IMR-90 (cell line): ENCODE measurements around the gene TIFAB. TPM values are rescaled to one million over a fixed set of nuclear protein-coding genes. Genes with fewer than 3 reads are reported as not detected.
A peak's percentile ranks its signal among the peaks of the same experiment; 100 is the strongest.

Experiments
- ATAC-seq: fragments of 200-7000 bp; cut with Tn5 transposase; 2 replicates; pipeline ENCODE4 v1.9.1; 2020; ENCODE audit warnings: low read depth, mild to moderate bottlenecking, moderate library complexity
- BruUV-seq: library from RNA; stranded (reverse); fragments of 400-500 nt; replicated peaks from 2 replicates; lab custom pipeline; 2021; lab: Mats Ljungman, UMichigan
- CTCF ChIA-PET: fragments of 300-600 bp; formaldehyde crosslinking; extraction: SDS; loops from one replicate; lab custom pipeline; 2021; ENCODE audit warnings: antibody characterized with exemption; lab: Yijun Ruan, JAX
- POLR2A ChIA-PET: fragments of 300-600 bp; sonication (Branson Sonifier 250); formaldehyde crosslinking; loops from one replicate; lab custom pipeline; 2022; ENCODE audit warnings: antibody characterized with exemption; ENCODE audit not compliant: unreplicated experiment; lab: Charles Lee
- DNase-seq: peaks from one replicate; pipeline ENCODE4 v3.0.0; 2013
- H2AFZ ChIP-seq: replicated peaks from 2 replicates; pipeline ENCODE3; 2013; ENCODE audit warnings: low read length, mild to moderate bottlenecking; ENCODE audit not compliant: poor library complexity
- H2AK5ac ChIP-seq: 2 replicates; pipeline ENCODE4 v1.6.1; 2013; ENCODE audit warnings: low read depth, low read length, inconsistent platforms
- H2AK9ac ChIP-seq: replicated peaks from 2 replicates; pipeline ENCODE3; 2013; ENCODE audit warnings: mild to moderate bottlenecking, low read depth, low read length, moderate library complexity; ENCODE audit not compliant: poor library complexity
- H2BK120ac ChIP-seq: 2 replicates; pipeline ENCODE4 v1.6.1; 2013; ENCODE audit warnings: low read depth, low read length, inconsistent platforms
- H2BK15ac ChIP-seq: 3 replicates; pipeline ENCODE4 v1.6.1; 2013; ENCODE audit warnings: low read depth, low read length, inconsistent platforms
- H2BK20ac ChIP-seq: 2 replicates; pipeline ENCODE4 v1.6.1; 2013; ENCODE audit warnings: low read depth, mild to moderate bottlenecking, inconsistent platforms, low read length, moderate library complexity
- H2BK5ac ChIP-seq: 2 replicates; pipeline ENCODE4 v1.6.1; 2013; ENCODE audit warnings: mild to moderate bottlenecking, low read depth, low read length, inconsistent platforms; ENCODE audit not compliant: poor library complexity, severe bottlenecking
- H3K14ac ChIP-seq: replicated peaks from 2 replicates; pipeline ENCODE4 v1.6.1; 2013; ENCODE audit warnings: low read depth, low read length, inconsistent platforms
- H3K18ac ChIP-seq: 2 replicates; pipeline ENCODE4 v1.6.1; 2013; ENCODE audit warnings: low read depth, low read length, control low read depth
- H3K23ac ChIP-seq: 2 replicates; pipeline ENCODE4 v1.6.1; 2013; ENCODE audit warnings: low read depth, low read length, inconsistent platforms
- H3K27ac ChIP-seq: 2 replicates; pipeline ENCODE4 v1.5.1; 2013; ENCODE audit warnings: mild to moderate bottlenecking, control low read depth, low read length; ENCODE audit not compliant: insufficient read depth
- H3K27me3 ChIP-seq: 2 replicates; pipeline ENCODE4 v1.6.1; 2013; ENCODE audit warnings: low read length; ENCODE audit not compliant: control insufficient read depth, insufficient read depth
- H3K36me3 ChIP-seq: 2 replicates; pipeline ENCODE4 v1.6.1; 2013; ENCODE audit warnings: low read length, mixed read lengths; ENCODE audit not compliant: control insufficient read depth, insufficient read depth
- H3K4ac ChIP-seq: 2 replicates; pipeline ENCODE4 v1.6.1; 2013; ENCODE audit warnings: low read depth, low read length, inconsistent platforms
- H3K4me1 ChIP-seq: 2 replicates; pipeline ENCODE4 v1.6.1; 2013; ENCODE audit warnings: low read length, mixed read lengths; ENCODE audit not compliant: control insufficient read depth, insufficient read depth
- H3K4me2 ChIP-seq: 2 replicates; pipeline ENCODE4 v1.6.1; 2013; ENCODE audit warnings: low read depth, mild to moderate bottlenecking, control low read depth, low read length, moderate library complexity
- H3K4me3 ChIP-seq: 2 replicates; pipeline ENCODE4 v1.5.1; 2013; ENCODE audit warnings: low read depth, mild to moderate bottlenecking, control low read depth, low read length, moderate library complexity; ENCODE audit not compliant: insufficient read depth
- H3K56ac ChIP-seq: 2 replicates; pipeline ENCODE4 v1.6.1; 2013; ENCODE audit warnings: low read length, inconsistent platforms; ENCODE audit not compliant: insufficient read depth; ENCODE audit errors: extremely low read depth
- H3K79me1 ChIP-seq, 2 experiments: 2 replicates each; pipeline ENCODE4 v1.6.1; 2013; ENCODE audit warnings: low read length in 2 of 2, inconsistent platforms in 1 of 2, low read depth in 1 of 2
- H3K9ac ChIP-seq: 2 replicates; pipeline ENCODE4 v1.6.1; 2013; ENCODE audit warnings: low read depth, low read length, control low read depth
- H3K9me1 ChIP-seq: 2 replicates; pipeline ENCODE4 v1.6.1; 2013; ENCODE audit warnings: low read length, inconsistent platforms; ENCODE audit not compliant: insufficient read depth
- H3K9me3 ChIP-seq: 2 replicates; pipeline ENCODE4 v1.6.1; 2013; ENCODE audit warnings: low read length; ENCODE audit not compliant: control insufficient read depth, insufficient read depth
- H4K20me1 ChIP-seq: 2 replicates; pipeline ENCODE4 v1.6.1; 2013; ENCODE audit warnings: low read length, inconsistent platforms; ENCODE audit not compliant: insufficient read depth
- H4K5ac ChIP-seq: 2 replicates; pipeline ENCODE4 v1.6.1; 2013; ENCODE audit warnings: mild to moderate bottlenecking, low read depth, low read length, control low read depth
- H4K8ac ChIP-seq, 2 experiments: 2 replicates each; pipeline ENCODE4 v1.6.1; 2013; ENCODE audit warnings: low read depth in 2 of 2, low read length in 2 of 2, control low read depth in 1 of 2, inconsistent platforms in 1 of 2
- H4K91ac ChIP-seq: 2 replicates; pipeline ENCODE4 v1.6.1; 2013; ENCODE audit warnings: low read depth, low read length, inconsistent platforms; ENCODE audit not compliant: insufficient read depth
- BHLHE40 ChIP-seq: fragments of 150-350 bp; IDR thresholded peaks from 2 replicates; pipeline ENCODE4 v1.6.1; 2016; ENCODE audit warnings: mild to moderate bottlenecking, low read depth, low read length
- CEBPB ChIP-seq: IDR thresholded peaks from 2 replicates; pipeline ENCODE4 v1.6.1; 2012; ENCODE audit warnings: low read depth, low read length, improper control_type of control experiment
- CHD1 ChIP-seq: IDR thresholded peaks from 2 replicates; pipeline ENCODE4 v1.6.1; 2012; ENCODE audit warnings: low read depth, low read length, improper control_type of control experiment
- CTCF ChIP-seq: conservative IDR thresholded peaks from 2 replicates; pipeline ENCODE4 v1.5.1; 2012; ENCODE audit warnings: mild to moderate bottlenecking, low read depth, low read length, improper control_type of control experiment
- ELK1 ChIP-seq: fragments of 150-350 bp; IDR thresholded peaks from 2 replicates; pipeline ENCODE4 v1.6.1; 2016; ENCODE audit warnings: low read depth, mild to moderate bottlenecking, low read length, moderate library complexity, borderline replicate concordance
- FOS ChIP-seq: fragments of 150-350 bp; IDR thresholded peaks from 2 replicates; pipeline ENCODE4 v1.6.1; 2016; ENCODE audit warnings: low read depth, low read length
- MAFK ChIP-seq: IDR thresholded peaks from 2 replicates; pipeline ENCODE4 v1.6.1; 2012; ENCODE audit warnings: low read depth, low read length, improper control_type of control experiment
- MAZ ChIP-seq: IDR thresholded peaks from 2 replicates; pipeline ENCODE4 v1.6.1; 2012; ENCODE audit warnings: low read depth, mild to moderate bottlenecking, low read length, improper control_type of control experiment, moderate library complexity, borderline replicate concordance
- MXI1 ChIP-seq: IDR thresholded peaks from 2 replicates; pipeline ENCODE4 v1.6.1; 2012; ENCODE audit warnings: low read depth, mild to moderate bottlenecking, low read length, moderate library complexity, borderline replicate concordance
- NFE2L2 ChIP-seq: fragments of 150-350 bp; IDR thresholded peaks from 2 replicates; pipeline ENCODE4 v1.6.1; 2016; ENCODE audit warnings: low read depth, mild to moderate bottlenecking, low read length
- POLR2A ChIP-seq: IDR thresholded peaks from 2 replicates; pipeline ENCODE4 v1.6.1; 2012; ENCODE audit warnings: mild to moderate bottlenecking, low read depth, low read length
- RAD21 ChIP-seq: IDR thresholded peaks from 2 replicates; pipeline ENCODE4 v1.6.1; 2012; ENCODE audit warnings: low read length, improper control_type of control experiment
- RCOR1 ChIP-seq: IDR thresholded peaks from 2 replicates; pipeline ENCODE4 v1.6.1; 2012; ENCODE audit warnings: mild to moderate bottlenecking, low read length, improper control_type of control experiment; ENCODE audit not compliant: insufficient replicate concordance
- RFX5 ChIP-seq: IDR thresholded peaks from 2 replicates; pipeline ENCODE4 v1.8.0; 2012; ENCODE audit warnings: low read depth, mild to moderate bottlenecking, low read length, moderate library complexity
- SMC3 ChIP-seq: fragments of 150-350 bp; IDR thresholded peaks from 2 replicates; pipeline ENCODE4 v1.6.1; 2016; ENCODE audit warnings: low read depth, mild to moderate bottlenecking, antibody characterized with exemption, low read length, moderate library complexity
- USF2 ChIP-seq: fragments of 150-350 bp; IDR thresholded peaks from 2 replicates; pipeline ENCODE4 v1.6.1; 2017; ENCODE audit warnings: mild to moderate bottlenecking, antibody characterized with exemption, low read length, low read depth
- WGBS, 2 experiments: methylation state at CpG; one replicate each; pipeline versions ENCODE4 v1.1.5 to v1.1.7; 2013; ENCODE audit warnings: missing lambda C conversion rate in 2 of 2; ENCODE audit not compliant: insufficient read length in 1 of 2; ENCODE audit errors: extremely low coverage in 2 of 2; 5-methylcytosine and 5-hydroxymethylcytosine counted together
- dilution Hi-C: fragments of 300-500 bp; cut with HindIII; formaldehyde crosslinking; loops from one replicate; pipeline ENCODE4 v1.14.3; 2018; ENCODE audit warnings: low sequenced_read_pairs; ENCODE audit not compliant: unreplicated experiment
- in situ Hi-C: fragments of 300-500 bp; cut with MboI; formaldehyde crosslinking; loops from 3 replicates; pipeline ENCODE4 v1.14.3; 2019; ENCODE audit warnings: low sequenced_read_pairs, inconsistent platforms, mixed read lengths
- intact Hi-C: fragments of 100-400 bp; cut with micrococcal nuclease; formaldehyde crosslinking; loops from 2 replicates; pipeline ENCODE4 v1.10.0; 2022
- polyA plus RNA-seq, 3 experiments: library from polyadenylated mRNA; depleted of rRNA; stranded (reverse); fragments of >200 nt; gene quantifications; 2 replicates each; pipeline ENCODE4 v1.2.3, GENCODE V29; 2012; ENCODE audit warnings: low replicate concordance in 1 of 3
- total RNA-seq: library from RNA; depleted of rRNA; stranded (reverse); fragments of >200 nt; gene quantifications from 2 replicates; pipeline ENCODE4 v1.2.3, GENCODE V29; 2012

TIFAB gene
- total and polyA plus RNA-seq, 2 of the 4 experiments (the other 2 are of a cell fraction), result not detected

- H3K4me2 ChIP-seq, result no peak overlapping the region
- H3K14ac ChIP-seq, result no peak overlapping the region
- peak overlapping the region; percentile 32 for H2AFZ ChIP-seq
- peak; percentile 42 for DNase-seq
- H4K8ac ChIP-seq, result no peak overlapping the region
- TF ChIP-seq MAFK, result no peak
- TF ChIP-seq NFE2L2, result no peak
- no peak for TF ChIP-seq CEBPB
- no peak for TF ChIP-seq MXI1
- no peak for TF ChIP-seq CHD1
- TF ChIP-seq ELK1, result no peak
- no peak for TF ChIP-seq MAZ
- no peak for TF ChIP-seq RCOR1
- peak; percentile 59 for TF ChIP-seq RAD21
- TF ChIP-seq SMC3, result peak; percentile 41; the same call in 1 of the 2 replicates
- TF ChIP-seq CTCF, result peak; percentile 51
- TF ChIP-seq POLR2A, result no peak
- no peak for TF ChIP-seq USF2
- no peak for TF ChIP-seq FOS
- TF ChIP-seq RFX5, result no peak
- TF ChIP-seq BHLHE40, result no peak
- no peaks in the 10 kb centered on the region for H3K79me1 ChIP-seq
- CTCF ChIA-PET, result interaction anchor here (0.8 to 3.3 kb wide), 3 partner anchors 90 to 104 kb away, joined by 3 to 16 read pairs (median 3); no protein-coding TSS in a partner anchor
- H3K9ac ChIP-seq, result no peak overlapping the region
- no peak overlapping the region for H2BK120ac ChIP-seq
- H3K4me3 ChIP-seq, result no peak overlapping the region
- H2AK5ac ChIP-seq, result no peak overlapping the region
- no peaks in the 10 kb centered on the region for H3K9me3 ChIP-seq
- no peak overlapping the region for H2BK15ac ChIP-seq
- no peaks in the 10 kb centered on the region for H3K9me1 ChIP-seq
- no peak overlapping the region for H2BK5ac ChIP-seq
- no peak overlapping the region for H3K23ac ChIP-seq
- dilution Hi-C loops, result loop anchor here (25.0 kb wide), 1 partner anchor 100 kb away; no protein-coding TSS in a partner anchor
- H2BK20ac ChIP-seq, result no peak overlapping the region
- no peaks in the 10 kb centered on the region for H3K36me3 ChIP-seq
- POLR2A ChIA-PET, result no interaction called here
- no peak overlapping the region for H4K5ac ChIP-seq
- BruUV-seq, result no TSS peak
- no peaks in the 10 kb centered on the region for H4K20me1 ChIP-seq
- ATAC-seq, result no peak
- WGBS, 2 experiments, result no CpG with 5 or more reads among the region's 6 CpGs
- H3K18ac ChIP-seq, result no peak overlapping the region
- H4K91ac ChIP-seq, result no peak overlapping the region
- no peak overlapping the region for H3K56ac ChIP-seq
- intact Hi-C loops, result no loop called here
- H3K27ac ChIP-seq, result no peak overlapping the region
- in situ Hi-C loops, result loop anchor here (10.0 kb wide), 1 partner anchor 372 kb away; the partner anchor contains the start of gene SLC25A48
- H3K4ac ChIP-seq, result no peak overlapping the region
- H3K4me1 ChIP-seq, result peaks cover 4% of the 10 kb centered on the region; the same call in 1 of the 2 replicates
- H2AK9ac ChIP-seq, result no peak overlapping the region
- peaks cover 61% of the 10 kb centered on the region for H3K27me3 ChIP-seq
Observed at GRCh38 chr5:135462304-135462703, 10.2 kb upstream of the TIFAB start.
